Transverse colon (tissue), 4 donors: ENCODE data around the gene KPNA2. TPM values are rescaled to one million over a fixed set of nuclear protein-coding genes. Genes with fewer than 3 reads are reported as not detected.
"Not testable (repeated sequence)": the region's sequence is repeated elsewhere in the genome, so short reads cannot be mapped to it uniquely, and the experiment has no call there.

ENCODE experiments used
- DNase-seq: peaks from one replicate; pipeline ENCODE4 v3.0.0-alpha.2; 2019
- H3K27ac ChIP-seq, 4 donors: fragments of 200-600 bp; sonication (generic); 2 replicates each; pipeline ENCODE4 v1.5.1; 2016 to 2018; ENCODE audit warnings: inconsistent platforms in 4 of 4
- H3K27me3 ChIP-seq: fragments of 200-600 bp; sonication (generic); 2 replicates; pipeline ENCODE4 v1.5.1; 2017; ENCODE audit warnings: inconsistent platforms
- H3K36me3 ChIP-seq, 4 donors: fragments of 200-600 bp; sonication (generic); 2 replicates each; pipeline ENCODE4 v1.5.1; 2017 to 2019; ENCODE audit warnings: inconsistent platforms in 4 of 4
- H3K4me1 ChIP-seq, 4 donors: fragments of 200-600 bp; sonication (generic); 2 replicates each; pipeline ENCODE4 v1.5.1; 2017 to 2020; ENCODE audit warnings: inconsistent platforms in 4 of 4
- H3K4me3 ChIP-seq, 4 donors: fragments of 200-600 bp; sonication (generic); 1 replicate in 1 of 4; 2 replicates in 3 of 4; pipeline versions ENCODE4 v1.5.1 to v1.6.1; 2017 to 2019; ENCODE audit warnings: inconsistent platforms in 4 of 4
- H3K9me3 ChIP-seq, 2 donors: fragments of 200-600 bp; sonication (generic); 2 replicates each; pipeline ENCODE4 v1.5.1; 2017 to 2019; ENCODE audit warnings: inconsistent platforms in 2 of 2
- EP300 ChIP-seq: sonication (generic); formaldehyde crosslinking; IDR thresholded peaks from one replicate; pipeline ENCODE4 v1.6.1; 2017; ENCODE audit warnings: antibody characterized with exemption, low read depth
- POLR2A ChIP-seq: fragments of 450-650 bp; IDR thresholded peaks from one replicate; pipeline ENCODE4 v1.6.1; 2016; ENCODE audit warnings: antibody characterized with exemption, mild to moderate bottlenecking, moderate library complexity
- POLR2AphosphoS5 ChIP-seq, 3 donors: sonication (generic); formaldehyde crosslinking; IDR thresholded peaks; one replicate each; pipeline ENCODE4 v1.6.1; 2016; ENCODE audit warnings: antibody characterized with exemption in 3 of 3
- WGBS, 2 donors: methylation state at CpG; one replicate each; pipeline ENCODE4 v1.1.5; 2018; ENCODE audit warnings: low coverage in 1 of 2; 5-methylcytosine and 5-hydroxymethylcytosine counted together
- in situ Hi-C, 4 donors: fragments of 200-750 bp; cut with MboI; loops; one replicate each; pipeline versions ENCODE4 v1.15.0 to v1.15.1; 2017; ENCODE audit warnings: low sequenced_read_pairs in 3 of 4, low pct_ligation_motif_present in 1 of 4, low pct_unique_long_range_greater_than_20kb in 1 of 4
- intact Hi-C: fragments of 100-400 bp; cut with DNase I; formaldehyde crosslinking; loops from one replicate; pipeline ENCODE4 v1.15.1; 2023; ENCODE audit warnings: low total_unique reads
- total RNA-seq, 4 donors: library from RNA; depleted of rRNA; stranded (reverse); fragments of >200 nt; gene quantifications; one replicate each; pipeline ENCODE4 v1.1.0, GENCODE V29; 2016
- TF ChIP-seq, protein P1 (sequence below), 5 experiments: fragments of 200-600 bp in 3 of 5; fragments of 450-650 bp in 2 of 5; sonication (generic) in 3 of 5; IDR thresholded peaks; 1 replicate in 2 of 5; 2 replicates in 3 of 5; pipeline ENCODE4 v1.5.1; 2016 to 2017; ENCODE audit warnings: antibody characterized with exemption in 5 of 5, inconsistent platforms in 3 of 5, mild to moderate bottlenecking in 2 of 5, moderate library complexity in 1 of 5

Gene KPNA2
- total RNA-seq, 4 donors from 2014 or later, result 3.4 to 21.5 (median 11.0) TPM

DNA sequence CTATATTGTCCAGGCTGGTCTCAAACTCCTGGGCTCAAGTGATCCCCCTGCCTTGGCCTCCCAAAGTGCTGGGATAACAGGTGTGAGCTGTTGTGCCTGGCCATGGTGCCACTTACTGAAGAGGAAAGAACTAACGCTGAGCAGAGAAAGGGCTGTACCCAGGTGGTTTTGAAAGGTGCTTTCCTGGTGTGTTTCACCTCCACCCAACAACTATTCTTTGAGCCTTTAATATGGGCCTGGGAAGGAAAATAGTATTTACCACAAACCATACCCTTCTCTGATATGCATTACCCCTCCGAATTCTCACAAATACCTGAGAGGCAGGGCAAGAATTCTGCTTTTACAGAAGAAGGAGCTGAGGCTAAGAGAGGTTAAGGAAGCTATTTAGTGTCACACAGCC lies 24.8 kb downstream of the KPNA2 start:
- H3K4me1 ChIP-seq, result no peaks in the 10 kb centered on the region
- in situ Hi-C loops (no loop called here), intact Hi-C loops (no loop called here)
- H3K9me3 ChIP-seq, result no peaks in the 10 kb centered on the region
- no peak overlapping the region for H3K4me3 ChIP-seq
- no peak overlapping the region for H3K27ac ChIP-seq
- no peak for TF ChIP-seq POLR2A
- no peak for TF ChIP-seq EP300
- TF ChIP-seq, protein P1, sequence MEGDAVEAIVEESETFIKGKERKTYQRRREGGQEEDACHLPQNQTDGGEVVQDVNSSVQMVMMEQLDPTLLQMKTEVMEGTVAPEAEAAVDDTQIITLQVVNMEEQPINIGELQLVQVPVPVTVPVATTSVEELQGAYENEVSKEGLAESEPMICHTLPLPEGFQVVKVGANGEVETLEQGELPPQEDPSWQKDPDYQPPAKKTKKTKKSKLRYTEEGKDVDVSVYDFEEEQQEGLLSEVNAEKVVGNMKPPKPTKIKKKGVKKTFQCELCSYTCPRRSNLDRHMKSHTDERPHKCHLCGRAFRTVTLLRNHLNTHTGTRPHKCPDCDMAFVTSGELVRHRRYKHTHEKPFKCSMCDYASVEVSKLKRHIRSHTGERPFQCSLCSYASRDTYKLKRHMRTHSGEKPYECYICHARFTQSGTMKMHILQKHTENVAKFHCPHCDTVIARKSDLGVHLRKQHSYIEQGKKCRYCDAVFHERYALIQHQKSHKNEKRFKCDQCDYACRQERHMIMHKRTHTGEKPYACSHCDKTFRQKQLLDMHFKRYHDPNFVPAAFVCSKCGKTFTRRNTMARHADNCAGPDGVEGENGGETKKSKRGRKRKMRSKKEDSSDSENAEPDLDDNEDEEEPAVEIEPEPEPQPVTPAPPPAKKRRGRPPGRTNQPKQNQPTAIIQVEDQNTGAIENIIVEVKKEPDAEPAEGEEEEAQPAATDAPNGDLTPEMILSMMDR (IDR thresholded peaks at IDR 0.05), result no peak
- no peak for TF ChIP-seq POLR2AphosphoS5 (IDR thresholded peaks at IDR 0.05)
- WGBS, 2 donors, result 48 to 71% methylated on average over 2 of the region's 2 CpGs
- no peaks in the 10 kb centered on the region for H3K27me3 ChIP-seq
- no peak for DNase-seq
- no peaks in the 10 kb centered on the region for H3K36me3 ChIP-seq

DNA sequence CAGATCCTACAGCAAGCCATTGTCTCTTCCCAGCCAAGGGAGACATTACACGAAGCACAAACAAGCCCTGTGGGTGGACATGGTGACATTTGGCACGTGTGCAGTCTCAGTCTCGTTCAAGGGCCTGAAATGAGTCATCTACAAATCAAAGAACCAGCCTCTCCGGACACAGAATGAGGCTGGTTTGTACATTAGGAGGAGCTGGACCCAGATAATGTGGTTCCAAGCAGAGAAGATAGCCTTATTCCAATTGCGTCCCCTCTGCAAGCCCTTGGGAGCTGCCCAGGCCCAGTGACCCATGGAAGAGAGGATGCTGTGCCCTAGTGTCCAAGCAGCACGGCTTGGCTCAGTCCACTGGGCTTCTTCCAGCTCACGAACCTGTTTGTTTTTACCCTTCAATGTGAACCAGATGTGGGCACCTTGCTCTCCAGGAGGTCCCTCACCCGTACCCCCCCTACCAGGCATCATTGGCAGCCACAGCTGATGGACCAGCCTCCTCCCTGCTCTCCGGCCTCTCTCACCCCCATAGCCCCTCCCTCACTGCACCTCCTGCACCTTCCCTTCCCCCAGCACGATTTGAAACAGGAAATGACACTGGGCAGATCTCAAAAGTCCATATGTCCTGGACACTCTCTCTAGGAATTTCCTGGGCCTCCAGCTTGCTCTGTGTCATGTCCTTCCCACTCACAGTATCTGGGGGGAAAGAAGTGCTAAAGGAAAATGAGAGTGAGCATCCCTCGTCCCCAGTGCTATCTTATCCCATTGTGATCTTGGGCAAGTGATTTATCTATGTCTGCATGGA lies 26.2 kb downstream of the KPNA2 start:
- Histone ChIP-seq H3K27ac (no peak overlapping the region), H3K27me3 (no peaks in the 10 kb centered on the region), H3K9me3 (no peaks in the 10 kb centered on the region), H3K4me3 (no peak overlapping the region), H3K36me3 (no peaks in the 10 kb centered on the region), H3K4me1 (no peaks in the 10 kb centered on the region)
- in situ Hi-C loops (no loop called here), intact Hi-C loops (no loop called here)
- DNase-seq, result no peak
- WGBS, 2 donors, result 50 to 59% methylated on average over 2 to 11 of the region's 11 CpGs
- TF ChIP-seq EP300, result no peak
- no peak for TF ChIP-seq POLR2AphosphoS5 (IDR thresholded peaks at IDR 0.05)
- TF ChIP-seq, protein P1 (IDR thresholded peaks at IDR 0.05), result no peak
- TF ChIP-seq POLR2A, result no peak

DNA sequence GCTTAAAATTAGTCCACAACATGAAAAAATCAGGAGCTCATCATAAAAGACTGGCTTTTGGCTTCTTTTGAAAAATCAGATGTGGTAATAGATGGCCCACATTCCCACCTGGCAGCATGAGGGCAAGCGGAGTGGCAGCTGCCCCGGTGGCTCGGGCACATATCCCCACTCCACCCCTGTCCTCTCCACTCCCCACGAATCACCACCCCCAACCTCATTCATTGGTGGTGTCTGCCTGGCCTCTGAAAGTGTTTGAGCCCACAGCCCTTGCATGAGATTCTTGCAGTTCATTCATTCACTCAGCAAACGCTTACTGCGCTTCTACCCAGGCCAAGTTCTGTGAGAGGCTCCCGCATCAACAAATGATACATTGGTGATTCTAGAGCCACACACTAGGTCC lies 29.8 kb downstream of the KPNA2 start:
- H3K36me3 ChIP-seq, H3K27me3 ChIP-seq, H3K4me3 ChIP-seq, H3K27ac ChIP-seq, H3K4me1 ChIP-seq, in situ Hi-C loops, intact Hi-C loops, DNase-seq, H3K9me3 ChIP-seq: not testable (repeated sequence)
- 96 to 100% methylated on average over 3 to 7 of the region's 7 CpGs for WGBS, 2 donors

DNA sequence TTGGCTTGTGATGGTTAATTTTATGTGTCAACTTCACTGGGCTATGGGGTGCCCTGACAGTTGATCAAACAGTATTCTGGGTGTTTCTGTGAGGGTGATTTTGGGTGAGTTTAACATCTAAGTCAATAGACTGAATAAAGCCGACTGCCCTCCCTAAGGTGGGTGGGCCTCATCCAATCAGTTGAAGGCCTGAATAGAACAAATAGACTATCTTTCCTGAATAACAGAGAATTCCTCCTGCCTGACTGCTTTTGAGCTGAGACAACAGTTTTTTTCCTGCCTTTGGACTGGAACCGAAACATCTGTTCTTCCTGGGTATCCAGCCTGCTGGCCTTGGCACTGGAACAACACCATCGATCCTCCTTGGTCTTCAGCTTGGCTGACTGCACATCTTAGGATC lies 33.0 kb downstream of the KPNA2 start:
- DNase-seq, H3K36me3 ChIP-seq, intact Hi-C loops, H3K27ac ChIP-seq, H3K27me3 ChIP-seq, H3K4me3 ChIP-seq, H3K4me1 ChIP-seq, H3K9me3 ChIP-seq, in situ Hi-C loops: not testable (repeated sequence)
- 86 to 100% methylated on average over 2 to 3 of the region's 3 CpGs for WGBS, 2 donors

DNA sequence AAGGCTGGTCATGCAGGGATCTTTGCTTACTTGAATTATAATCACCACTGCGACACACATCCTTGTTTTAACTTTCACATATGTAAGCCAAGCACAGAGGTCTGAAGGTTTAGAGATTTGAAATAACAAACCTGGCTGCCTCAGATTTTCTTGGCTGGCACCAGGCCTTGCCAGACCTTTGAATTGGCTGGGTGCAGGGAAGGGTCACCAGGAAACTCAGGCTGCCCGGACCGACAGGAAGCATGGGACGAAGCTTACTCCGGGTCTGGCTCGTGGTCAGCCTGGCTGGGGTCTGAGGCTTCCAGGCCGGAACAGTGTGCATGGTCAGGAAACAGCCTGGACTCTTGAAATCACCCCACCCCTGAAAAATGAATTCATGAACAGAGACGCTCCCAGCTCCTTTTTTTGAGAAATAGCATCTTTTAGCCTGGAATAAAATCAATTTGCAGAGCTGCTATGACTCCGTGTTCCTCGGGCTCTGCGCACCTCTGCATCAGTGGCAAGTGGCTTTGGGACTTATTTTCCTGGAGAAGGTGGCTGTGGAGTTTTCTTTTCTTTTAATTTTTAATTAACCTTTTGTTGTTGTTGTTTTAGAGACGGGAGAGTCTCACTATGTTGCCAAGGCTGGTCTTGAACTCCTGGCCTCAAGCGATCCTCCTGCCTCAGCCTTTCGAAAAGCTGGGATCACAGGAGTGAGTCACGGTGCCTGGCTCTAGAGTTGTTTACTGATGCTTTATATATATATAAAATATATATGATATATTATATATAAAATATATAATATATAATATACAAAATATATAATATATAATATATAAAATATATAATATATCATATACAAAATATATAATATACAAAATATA lies 35.3 kb downstream of the KPNA2 start:
- H3K36me3 ChIP-seq, H3K4me1 ChIP-seq, intact Hi-C loops, DNase-seq, H3K4me3 ChIP-seq, H3K9me3 ChIP-seq, H3K27me3 ChIP-seq, in situ Hi-C loops: not testable (repeated sequence)
- 75 to 77% methylated on average over 7 to 15 of the region's 15 CpGs for WGBS, 2 donors
- peak overlapping the region in 1 of 4 donors; percentile 11 for H3K27ac ChIP-seq
